ENCODE data around the gene MOCS1. TPM values are rescaled to one million over a fixed set of nuclear protein-coding genes. Genes with fewer than 3 reads are reported as not detected.

The MOCS1 gene
- total RNA-seq, 3 donors from 2014 or later (not counting 1 experiment from before 2014, with no cell fraction given): 0.60 to 1.6 (median 1.5) TPM

GRCh38 chr6:39942903-39943580 lies 8.8 kb upstream of the MOCS1 start:
- peaks cover 9 to 15% of the 10 kb centered on the region in 2 donors for H3K27me3 Mint-ChIP-seq (ENCODE audit: low read depth in 2 of 2)
- no peaks in the 10 kb centered on the region for H3K4me1 Mint-ChIP-seq
- no peaks in the 10 kb centered on the region for H3K4me1 ChIP-seq (ENCODE audit: control insufficient read depth, insufficient read depth, low read length)
- H3K36me3 Mint-ChIP-seq: no peaks in the 10 kb centered on the region
- no peak overlapping the region for H3K4me3 ChIP-seq (ENCODE audit: low read length)
- H3K27me3 ChIP-seq (ENCODE audit: control insufficient read depth, insufficient read depth, low read length): no peaks in the 10 kb centered on the region
- intact Hi-C loops (cut with micrococcal nuclease): no loop called here
- no peak for TF ChIP-seq CTCF (IDR thresholded peaks at IDR 0.05)
- no peak overlapping the region for H3K27ac Mint-ChIP-seq
- ATAC-seq (no peak), DNase-seq (no peak)
- no peak overlapping the region for H3K27ac ChIP-seq (ENCODE audit: low read length)
- no peaks in the 10 kb centered on the region for H3K9me3 ChIP-seq (ENCODE audit: control insufficient read depth, insufficient read depth, low read length)
- H3K36me3 ChIP-seq (ENCODE audit: control insufficient read depth, insufficient read depth, low read length): no peaks in the 10 kb centered on the region
- no peaks in the 10 kb centered on the region for H3K9me3 Mint-ChIP-seq
- no peak overlapping the region for H3K4me3 Mint-ChIP-seq
- WGBS (ENCODE audit: insufficient coverage): 93% methylated on average over 6 of the region's 7 CpGs

GRCh38 chr6:39941820-39942219 lies 7.6 kb upstream of the MOCS1 start:
- H3K4me1 Mint-ChIP-seq: no peaks in the 10 kb centered on the region
- intact Hi-C loops (cut with micrococcal nuclease): no loop called here
- ATAC-seq: no peak
- H3K36me3 ChIP-seq (ENCODE audit: control insufficient read depth, insufficient read depth, low read length): no peaks in the 10 kb centered on the region
- H3K9me3 ChIP-seq (ENCODE audit: control insufficient read depth, insufficient read depth, low read length): no peaks in the 10 kb centered on the region
- TF ChIP-seq CTCF (IDR thresholded peaks at IDR 0.05): no peak
- WGBS (ENCODE audit: insufficient coverage): 77% methylated on average over 4 of the region's 4 CpGs
- H3K27ac Mint-ChIP-seq: no peak overlapping the region
- no peak overlapping the region for H3K4me3 ChIP-seq (ENCODE audit: low read length)
- H3K4me1 ChIP-seq (ENCODE audit: control insufficient read depth, insufficient read depth, low read length): no peaks in the 10 kb centered on the region
- H3K27me3 Mint-ChIP-seq (ENCODE audit: low read depth in 2 of 2): peaks cover 15 to 26% of the 10 kb centered on the region in 2 donors
- H3K36me3 Mint-ChIP-seq: no peaks in the 10 kb centered on the region
- DNase-seq: no peak
- no peak overlapping the region for H3K4me3 Mint-ChIP-seq
- H3K27ac ChIP-seq (ENCODE audit: low read length): no peak overlapping the region
- no peaks in the 10 kb centered on the region for H3K9me3 Mint-ChIP-seq
- H3K27me3 ChIP-seq (ENCODE audit: control insufficient read depth, insufficient read depth, low read length): no peaks in the 10 kb centered on the region

- Mint-ChIP-seq H3K36me3 (no peaks in the 10 kb centered on the region), H3K9me3 (no peaks in the 10 kb centered on the region), H3K4me3 (no peak overlapping the region), H3K4me1 (no peaks in the 10 kb centered on the region), H3K27me3 (ENCODE audit: low read depth in 2 of 2) (peaks cover 15 to 27% of the 10 kb centered on the region in 2 donors), H3K27ac (no peak overlapping the region)
- H3K36me3 ChIP-seq (ENCODE audit: control insufficient read depth, insufficient read depth, low read length): no peaks in the 10 kb centered on the region
- intact Hi-C loops (cut with micrococcal nuclease): no loop called here
- no peak overlapping the region for H3K27ac ChIP-seq (ENCODE audit: low read length)
- DNase-seq: no peak
- WGBS (ENCODE audit: insufficient coverage): 93% methylated on average over 3 of the region's 6 CpGs
- no peak for TF ChIP-seq CTCF (IDR thresholded peaks at IDR 0.05)
- ATAC-seq: no peak
- H3K27me3 ChIP-seq (ENCODE audit: control insufficient read depth, insufficient read depth, low read length): no peaks in the 10 kb centered on the region
- H3K4me3 ChIP-seq (ENCODE audit: low read length): no peak overlapping the region
- H3K4me1 ChIP-seq (ENCODE audit: control insufficient read depth, insufficient read depth, low read length): no peaks in the 10 kb centered on the region
- no peaks in the 10 kb centered on the region for H3K9me3 ChIP-seq (ENCODE audit: control insufficient read depth, insufficient read depth, low read length)
These were observed 6.9 kb upstream of the MOCS1 start for GRCh38 chr6:39941138-39941537.
